Nephron (organoid): ENCODE measurements around the gene TPCN2.

ENCODE experiments used
- H3K27ac Mint-ChIP-seq, 3 experiments: 2 replicates each; pipeline ENCODE4 v1.8.0; 2020; ENCODE audit warnings: mixed read lengths in 3 of 3, mild to moderate bottlenecking in 2 of 3, moderate library complexity in 1 of 3
- H3K27me3 Mint-ChIP-seq: 2 replicates; pipeline ENCODE4 v1.8.0; 2021; ENCODE audit warnings: low read depth, mild to moderate bottlenecking, moderate library complexity, mixed read lengths
- H3K36me3 Mint-ChIP-seq: 2 replicates; pipeline ENCODE4 v1.8.0; 2020; ENCODE audit warnings: low read depth, mixed read lengths
- H3K4me1 Mint-ChIP-seq: 2 replicates; pipeline ENCODE4 v1.8.0; 2020; ENCODE audit warnings: mixed read lengths
- H3K4me3 Mint-ChIP-seq, 3 experiments: 2 replicates each; pipeline ENCODE4 v1.8.0; 2020; ENCODE audit warnings: mild to moderate bottlenecking in 3 of 3, mixed read lengths in 3 of 3, moderate library complexity in 2 of 3
- H3K9me3 Mint-ChIP-seq: 2 replicates; pipeline ENCODE4 v1.8.0; 2020; ENCODE audit warnings: mixed read lengths
- TF ChIP-seq, protein P1 (sequence below), 3 experiments: fragments of 200-600 bp; sonication (generic); IDR thresholded peaks; one replicate each; pipeline ENCODE4 v1.5.0; 2021; ENCODE audit warnings: antibody characterized with exemption in 3 of 3; ENCODE audit not compliant: unreplicated experiment in 3 of 3

TPCN2 gene

DNA sequence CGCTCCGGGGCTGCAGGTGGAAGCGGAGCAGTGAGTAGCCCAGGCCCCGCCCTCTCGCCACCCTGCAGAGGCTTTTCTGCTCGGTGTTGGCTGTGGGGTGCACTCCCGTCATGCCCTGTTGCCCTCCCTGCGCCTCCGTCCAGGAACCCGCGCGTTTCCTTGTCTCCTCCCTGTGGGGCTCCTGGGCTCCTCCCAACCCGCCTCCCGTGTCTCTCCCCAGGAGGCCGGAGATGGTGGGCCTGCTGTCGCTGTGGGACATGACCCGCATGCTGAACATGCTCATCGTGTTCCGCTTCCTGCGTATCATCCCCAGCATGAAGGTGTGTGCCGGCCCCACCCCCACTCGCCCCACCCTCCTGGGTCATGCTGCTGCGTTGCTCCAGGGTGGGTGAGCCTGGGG is 32.4 kb downstream of the TPCN2 start:
- TF ChIP-seq, protein P1, sequence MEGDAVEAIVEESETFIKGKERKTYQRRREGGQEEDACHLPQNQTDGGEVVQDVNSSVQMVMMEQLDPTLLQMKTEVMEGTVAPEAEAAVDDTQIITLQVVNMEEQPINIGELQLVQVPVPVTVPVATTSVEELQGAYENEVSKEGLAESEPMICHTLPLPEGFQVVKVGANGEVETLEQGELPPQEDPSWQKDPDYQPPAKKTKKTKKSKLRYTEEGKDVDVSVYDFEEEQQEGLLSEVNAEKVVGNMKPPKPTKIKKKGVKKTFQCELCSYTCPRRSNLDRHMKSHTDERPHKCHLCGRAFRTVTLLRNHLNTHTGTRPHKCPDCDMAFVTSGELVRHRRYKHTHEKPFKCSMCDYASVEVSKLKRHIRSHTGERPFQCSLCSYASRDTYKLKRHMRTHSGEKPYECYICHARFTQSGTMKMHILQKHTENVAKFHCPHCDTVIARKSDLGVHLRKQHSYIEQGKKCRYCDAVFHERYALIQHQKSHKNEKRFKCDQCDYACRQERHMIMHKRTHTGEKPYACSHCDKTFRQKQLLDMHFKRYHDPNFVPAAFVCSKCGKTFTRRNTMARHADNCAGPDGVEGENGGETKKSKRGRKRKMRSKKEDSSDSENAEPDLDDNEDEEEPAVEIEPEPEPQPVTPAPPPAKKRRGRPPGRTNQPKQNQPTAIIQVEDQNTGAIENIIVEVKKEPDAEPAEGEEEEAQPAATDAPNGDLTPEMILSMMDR (IDR thresholded peaks at IDR 0.05; ENCODE audit: unreplicated experiment in 3 of 3), result no peak
- no peaks in the 10 kb centered on the region for H3K9me3 Mint-ChIP-seq
- no peak overlapping the region for H3K27ac Mint-ChIP-seq
- H3K27me3 Mint-ChIP-seq, result no peaks in the 10 kb centered on the region
- no peak overlapping the region for H3K4me3 Mint-ChIP-seq
- peaks cover 9% of the 10 kb centered on the region for H3K36me3 Mint-ChIP-seq
- H3K4me1 Mint-ChIP-seq, result peaks cover under 1% of the 10 kb centered on the region

DNA sequence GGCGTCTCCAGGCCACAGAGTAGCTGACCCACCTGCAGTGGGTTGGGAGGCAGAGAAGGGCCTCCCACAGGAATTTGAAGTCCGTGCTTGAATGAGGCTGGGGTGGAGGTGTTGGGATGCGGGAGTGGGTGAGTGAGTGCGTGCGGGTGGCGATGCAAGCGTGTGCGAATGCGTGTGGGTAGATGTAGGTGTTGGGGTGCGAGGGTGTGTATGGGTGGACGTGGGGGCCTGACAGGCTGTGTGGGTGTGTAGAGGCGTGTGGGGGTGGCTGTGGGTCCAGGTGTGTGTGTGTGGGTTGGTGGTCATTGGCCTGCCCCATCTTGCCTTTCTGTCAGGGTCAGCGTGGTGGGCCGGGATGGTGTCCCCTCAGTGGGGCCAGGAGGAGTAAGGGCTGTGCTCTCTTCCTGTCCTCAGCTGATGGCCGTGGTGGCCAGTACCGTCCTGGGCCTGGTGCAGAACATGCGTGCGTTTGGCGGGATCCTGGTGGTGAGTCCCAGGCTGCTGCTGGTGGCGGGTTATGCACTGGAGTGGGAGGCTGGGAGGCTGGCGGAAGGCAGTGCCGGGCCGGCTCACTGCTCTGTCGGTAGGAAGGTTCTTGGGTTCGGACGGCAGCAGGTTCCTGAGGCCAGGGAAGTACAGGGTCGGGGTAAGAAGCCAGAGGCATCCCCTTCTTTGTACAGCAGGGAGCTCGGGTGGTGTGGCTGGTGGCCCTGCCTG is 35.0 kb downstream of the TPCN2 start:
- H3K36me3 Mint-ChIP-seq, result peaks cover 9% of the 10 kb centered on the region

DNA sequence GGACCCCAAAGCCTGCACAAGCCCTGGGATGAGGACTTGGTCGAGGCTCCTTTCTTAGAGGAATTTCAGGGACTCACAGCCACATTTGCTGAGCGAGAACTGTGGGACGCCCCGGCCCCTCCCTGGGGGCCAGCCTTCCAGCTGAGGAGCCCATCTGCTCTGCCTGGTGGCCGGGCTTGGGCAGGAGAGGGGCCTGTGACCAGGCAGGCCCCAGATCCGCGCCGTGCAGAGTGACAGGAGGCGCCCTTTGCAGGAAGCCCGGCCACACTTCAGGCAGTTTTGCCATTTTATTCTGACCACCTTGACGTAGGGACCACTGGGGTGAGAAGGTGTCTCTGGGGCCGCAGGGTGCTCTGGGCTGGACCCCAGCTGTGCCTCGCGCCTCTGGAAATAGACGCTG is 35.6 kb downstream of the TPCN2 start:
- Mint-ChIP-seq H3K36me3 (peaks cover 13% of the 10 kb centered on the region), H3K4me3 (no peak overlapping the region), H3K27ac (no peak overlapping the region), H3K27me3 (no peaks in the 10 kb centered on the region), H3K9me3 (no peaks in the 10 kb centered on the region), H3K4me1 (peaks cover 4% of the 10 kb centered on the region)
- TF ChIP-seq, protein P1 (IDR thresholded peaks at IDR 0.05; ENCODE audit: unreplicated experiment in 3 of 3), result no peak

More for the DNA sequence above, 35.0 kb downstream of the TPCN2 start:
- H3K4me1 Mint-ChIP-seq, result peaks cover 4% of the 10 kb centered on the region
- no peaks in the 10 kb centered on the region for H3K27me3 Mint-ChIP-seq
- H3K9me3 Mint-ChIP-seq, result no peaks in the 10 kb centered on the region
- no peak overlapping the region for H3K27ac Mint-ChIP-seq
- no peak overlapping the region for H3K4me3 Mint-ChIP-seq
- TF ChIP-seq, protein P1 (IDR thresholded peaks at IDR 0.05; ENCODE audit: unreplicated experiment in 3 of 3), result no peak

DNA sequence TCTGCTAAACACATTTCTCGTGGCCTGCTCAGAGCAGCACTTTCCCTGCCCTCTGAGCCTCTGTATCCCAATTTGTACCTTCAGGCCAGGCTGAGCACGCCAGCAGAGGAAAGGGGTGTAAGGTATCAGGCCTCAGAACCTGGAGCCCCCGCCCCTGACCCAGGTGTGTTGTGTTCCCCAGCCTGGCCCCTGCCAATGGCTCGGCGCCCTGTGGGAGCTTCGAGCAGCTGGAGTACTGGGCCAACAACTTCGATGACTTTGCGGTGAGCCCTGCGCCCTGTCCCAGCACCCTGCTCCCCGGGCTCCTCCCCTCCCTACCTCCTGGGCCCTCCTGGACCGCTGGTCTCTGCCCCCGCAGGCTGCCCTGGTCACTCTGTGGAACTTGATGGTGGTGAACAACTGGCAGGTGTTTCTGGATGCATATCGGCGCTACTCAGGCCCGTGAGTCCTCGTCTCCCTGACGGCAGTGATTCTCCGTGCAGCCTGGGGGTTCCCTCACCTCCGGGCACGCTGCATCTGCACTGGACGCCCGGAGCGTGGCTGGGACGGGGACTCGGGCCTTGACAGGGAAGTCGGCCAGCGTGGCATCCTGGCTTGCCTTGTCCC is 36.9 kb downstream of the TPCN2 start:
- Mint-ChIP-seq H3K4me3 (no peak overlapping the region), H3K27ac (no peak overlapping the region), H3K4me1 (peaks cover 4% of the 10 kb centered on the region), H3K9me3 (no peaks in the 10 kb centered on the region), H3K36me3 (peaks cover 16% of the 10 kb centered on the region), H3K27me3 (no peaks in the 10 kb centered on the region)
- TF ChIP-seq, protein P1 (IDR thresholded peaks at IDR 0.05; ENCODE audit: unreplicated experiment in 3 of 3), result no peak

DNA sequence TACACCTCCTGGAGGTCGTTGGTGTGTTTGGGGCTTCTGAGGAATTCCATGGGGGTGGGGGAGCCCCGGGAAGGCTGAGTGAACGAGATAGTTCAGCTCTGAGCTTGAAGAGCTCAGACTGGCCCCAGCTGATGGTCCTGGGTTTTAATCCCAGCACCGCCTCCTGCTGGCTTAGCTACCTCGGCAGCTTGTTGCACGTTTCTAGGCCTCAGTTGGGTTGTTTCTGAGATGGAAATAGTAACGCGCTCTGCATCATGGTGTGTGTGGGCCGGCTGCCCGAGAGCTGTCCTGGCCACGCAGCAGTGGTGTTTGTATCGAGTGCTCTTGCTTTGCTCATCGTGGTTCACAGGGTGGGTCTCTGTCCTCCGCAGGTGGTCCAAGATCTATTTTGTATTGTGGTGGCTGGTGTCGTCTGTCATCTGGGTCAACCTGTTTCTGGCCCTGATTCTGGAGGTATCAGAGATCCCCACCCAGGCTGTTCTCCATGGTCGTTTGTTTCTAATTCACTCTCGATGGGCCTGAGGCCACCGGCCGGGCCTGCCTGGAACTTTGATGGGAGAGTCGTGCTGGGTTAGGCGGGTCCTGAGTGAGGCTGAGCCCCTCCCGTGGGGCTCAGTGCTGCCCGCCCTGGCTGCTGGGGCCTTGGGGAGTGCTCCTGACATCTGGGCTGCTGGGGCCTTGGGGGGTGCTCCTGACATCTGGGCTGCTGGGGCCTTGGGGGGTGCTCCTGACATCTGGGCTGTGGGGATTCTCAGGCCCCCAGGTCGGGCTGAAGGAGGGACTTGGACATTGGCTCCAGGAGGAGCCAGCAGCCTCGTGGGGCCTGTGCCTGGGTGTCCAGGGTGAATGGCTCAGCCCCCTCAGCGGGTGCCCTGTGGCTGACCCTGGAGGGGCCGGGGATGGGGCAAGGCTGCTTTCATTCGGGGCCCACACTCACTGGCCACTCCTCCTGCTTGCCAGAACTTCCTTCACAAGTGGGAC is 37.7 kb downstream of the TPCN2 start:
- Mint-ChIP-seq H3K9me3 (no peaks in the 10 kb centered on the region), H3K4me3 (no peak overlapping the region), H3K36me3 (peaks cover 17% of the 10 kb centered on the region), H3K4me1 (peaks cover 4% of the 10 kb centered on the region), H3K27ac (no peak overlapping the region), H3K27me3 (no peaks in the 10 kb centered on the region)
- TF ChIP-seq, protein P1 (IDR thresholded peaks at IDR 0.05; ENCODE audit: unreplicated experiment in 3 of 3), result no peak
